HFFc6 (cell line): Measurements from ENCODE around the gene MTA1. TPM values are rescaled to one million over a fixed set of nuclear protein-coding genes. Genes with fewer than 3 reads are reported as not detected.

Experiments
- DNase-seq: peaks from one replicate; pipeline ENCODE4 v3.0.0-alpha.2; 2018
- H3K27ac Mint-ChIP-seq: 2 replicates; pipeline ENCODE4 v1.8.0; 2020; ENCODE audit warnings: mild to moderate bottlenecking, mixed read lengths
- H3K27me3 Mint-ChIP-seq: 2 replicates; pipeline ENCODE4 v1.8.0; 2021; ENCODE audit warnings: mild to moderate bottlenecking, moderate library complexity, mixed read lengths; ENCODE audit not compliant: insufficient read depth
- H3K36me3 Mint-ChIP-seq: 2 replicates; pipeline ENCODE4 v1.8.0; 2021; ENCODE audit warnings: low read depth, mixed read lengths
- H3K4me1 Mint-ChIP-seq: 2 replicates; pipeline ENCODE4 v1.8.0; 2020; ENCODE audit warnings: low read depth, mixed read lengths
- H3K4me3 Mint-ChIP-seq: 2 replicates; pipeline ENCODE4 v1.8.0; 2020; ENCODE audit warnings: mild to moderate bottlenecking, moderate library complexity, mixed read lengths
- H3K9me3 Mint-ChIP-seq: 2 replicates; pipeline ENCODE4 v1.8.0; 2020; ENCODE audit warnings: mild to moderate bottlenecking, mixed read lengths
- CTCF ChIP-seq: fragments of 200-600 bp; sonication (generic); IDR thresholded peaks from 2 replicates; pipeline ENCODE4 v1.5.0; 2021; ENCODE audit warnings: antibody characterized with exemption, mild to moderate bottlenecking
- total RNA-seq, 6 experiments: library from RNA; stranded (reverse); fragmentation: NEBNext Ultra II Directional; extraction: Animal tissue kit (Norgen Biotek cat#: 25700); gene quantifications; 2 replicates in 1 of 6; 3 replicates in 5 of 6; pipeline ENCODE4 v1.2.3, GENCODE V29; 2021

The MTA1 gene
- total RNA-seq, 6 experiments from 2014 or later, result 67.5 to 71.3 (median 69.2) TPM

GRCh38 chr14:105427412-105427811 lies 7.8 kb downstream of the MTA1 start:
- Mint-ChIP-seq H3K4me1 (peaks cover 19% of the 10 kb centered on the region), H3K27me3 (no peaks in the 10 kb centered on the region), H3K4me3 (no peak overlapping the region), H3K27ac (no peak overlapping the region), H3K36me3 (peaks cover 20% of the 10 kb centered on the region), H3K9me3 (0 out of 2 replicates have a peak, but pooled peaks cover 4% of the 10 kb centered on the region)
- DNase-seq, result no peak
- TF ChIP-seq CTCF, result no peak

- peaks cover 20% of the 10 kb centered on the region for H3K36me3 Mint-ChIP-seq
- H3K4me3 Mint-ChIP-seq, result no peak overlapping the region
- no peak overlapping the region; the same call in 1 of the 2 replicates for H3K27ac Mint-ChIP-seq
- DNase-seq, result no peak
- no peaks in the 10 kb centered on the region for H3K27me3 Mint-ChIP-seq
- H3K4me1 Mint-ChIP-seq, result peaks cover 15% of the 10 kb centered on the region
- no peak for TF ChIP-seq CTCF
- 0 out of 2 replicates have a peak, but pooled peaks cover 4% of the 10 kb centered on the region for H3K9me3 Mint-ChIP-seq
Observed at GRCh38 chr14:105427936-105428485, 8.4 kb downstream of the MTA1 start.

DNA sequence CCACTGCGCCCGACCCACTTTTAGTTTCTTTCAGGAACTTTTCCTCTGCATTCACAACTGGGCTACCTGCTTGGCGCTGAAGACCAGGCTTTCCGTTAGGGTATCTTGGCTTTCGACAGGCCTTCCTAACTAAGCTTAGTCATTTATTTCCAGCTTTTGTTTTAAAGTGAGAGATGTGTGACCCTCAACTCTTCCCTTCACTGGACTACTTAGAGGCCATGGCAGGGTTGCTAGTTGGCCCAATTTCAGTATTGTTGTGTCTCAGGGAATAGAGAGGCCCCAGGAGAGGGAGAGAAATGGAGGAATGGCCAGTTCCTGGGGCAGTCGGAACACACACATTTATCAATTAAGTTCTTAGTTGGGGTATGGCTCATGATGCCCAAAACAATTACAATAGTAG lies 10.4 kb downstream of the MTA1 start:
- TF ChIP-seq CTCF, result no peak
- Mint-ChIP-seq H3K27me3 (no peaks in the 10 kb centered on the region), H3K36me3 (peaks cover 20% of the 10 kb centered on the region), H3K27ac (no peak overlapping the region), H3K4me1 (peaks cover 15% of the 10 kb centered on the region), H3K9me3 (0 out of 2 replicates have a peak, but pooled peaks cover 4% of the 10 kb centered on the region), H3K4me3 (no peak overlapping the region)
- no peak for DNase-seq

- Mint-ChIP-seq H3K36me3 (peaks cover 20% of the 10 kb centered on the region), H3K27me3 (no peaks in the 10 kb centered on the region), H3K4me3 (no peak overlapping the region; the same call in 1 of the 2 replicates), H3K4me1 (peaks cover 15% of the 10 kb centered on the region), H3K9me3 (0 out of 2 replicates have a peak, but pooled peaks cover 4% of the 10 kb centered on the region), H3K27ac (peak overlapping the region; percentile 76)
- no peak for TF ChIP-seq CTCF
- peak; percentile 61 for DNase-seq
Observed at GRCh38 chr14:105430565-105430964, 10.9 kb downstream of the MTA1 start.

GRCh38 chr14:105431256-105431655 lies 11.6 kb downstream of the MTA1 start:
- DNase-seq, result no peak
- H3K4me3 Mint-ChIP-seq, result no peak overlapping the region; the same call in 1 of the 2 replicates
- H3K9me3 Mint-ChIP-seq, result 0 out of 2 replicates have a peak, but pooled peaks cover 4% of the 10 kb centered on the region
- H3K4me1 Mint-ChIP-seq, result peaks cover 15% of the 10 kb centered on the region
- peaks cover 20% of the 10 kb centered on the region for H3K36me3 Mint-ChIP-seq
- TF ChIP-seq CTCF, result no peak
- H3K27me3 Mint-ChIP-seq, result no peaks in the 10 kb centered on the region
- H3K27ac Mint-ChIP-seq, result no peak overlapping the region
